ENCODE data around the gene EVX2.

DNA sequence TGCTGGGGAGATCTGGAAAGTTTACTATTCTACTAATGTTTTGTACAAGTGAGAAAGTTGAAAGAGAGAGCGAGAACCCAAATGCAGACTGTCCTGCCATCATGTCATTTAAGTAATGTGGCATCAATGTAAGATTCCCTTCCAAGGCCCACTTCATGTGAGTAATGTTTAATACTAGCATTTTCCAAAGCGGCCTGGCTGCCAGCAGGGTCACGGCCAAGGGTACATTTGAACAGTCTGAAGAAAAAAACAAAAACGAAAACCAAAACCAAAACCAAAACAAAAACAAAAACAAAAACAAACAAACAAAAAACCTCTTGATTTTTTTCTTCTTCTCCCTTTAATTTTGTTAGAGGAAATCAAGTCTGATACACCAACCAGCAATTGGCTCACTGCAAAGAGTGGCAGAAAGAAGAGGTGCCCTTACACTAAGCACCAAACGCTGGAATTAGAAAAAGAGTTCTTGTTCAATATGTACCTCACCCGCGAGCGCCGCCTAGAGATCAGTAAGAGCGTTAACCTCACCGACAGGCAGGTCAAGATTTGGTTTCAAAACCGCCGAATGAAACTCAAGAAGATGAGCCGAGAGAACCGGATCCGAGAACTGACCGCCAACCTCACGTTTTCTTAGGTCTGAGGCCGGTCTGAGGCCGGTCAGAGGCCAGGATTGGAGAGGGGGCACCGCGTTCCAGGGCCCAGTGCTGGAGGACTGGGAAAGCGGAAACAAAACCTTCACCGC is 35.0 kb upstream of the EVX2 start:
- TF ChIP-seq EHMT2 (IDR thresholded peaks at IDR 0.05) (no peak), KDM1A (IDR thresholded peaks at IDR 0.05) (no peak)
